Rectal smooth muscle tissue (tissue), 1 donor: ENCODE data around the gene TPRX2.
"Not testable (repeated sequence)": the region's sequence is repeated elsewhere in the genome, so short reads cannot be mapped to it uniquely, and the experiment has no call there.

Experiments used
- H3K27ac ChIP-seq: one replicate; pipeline ENCODE4 v1.7.0; 2013; ENCODE audit warnings: low read depth, low read length, inconsistent platforms
- H3K27me3 ChIP-seq: one replicate; pipeline ENCODE4 v1.7.0; 2013; ENCODE audit warnings: low read length; ENCODE audit not compliant: control insufficient read depth, insufficient read depth
- H3K36me3 ChIP-seq: one replicate; pipeline ENCODE4 v1.7.0; 2013; ENCODE audit warnings: low read length; ENCODE audit not compliant: control insufficient read depth, insufficient read depth
- H3K4me1 ChIP-seq: one replicate; pipeline ENCODE4 v1.7.0; 2013; ENCODE audit warnings: low read length; ENCODE audit not compliant: control insufficient read depth, insufficient read depth
- H3K4me3 ChIP-seq: one replicate; pipeline ENCODE4 v1.7.0; 2013; ENCODE audit warnings: low read length
- H3K9ac ChIP-seq: one replicate; pipeline ENCODE4 v1.7.0; 2013; ENCODE audit warnings: low read length

Gene TPRX2

GRCh38 chr19:47858646-47859285 lies at the start of gene TPRX2:
TSS of gene TPRX2 (plus strand) at chr19:47859235. CDS start at chr19:47859247, 12 bp downstream.
- not testable (repeated sequence) for H3K27ac ChIP-seq, H3K9ac ChIP-seq, H3K27me3 ChIP-seq, H3K4me1 ChIP-seq, H3K36me3 ChIP-seq, H3K4me3 ChIP-seq

- no peak overlapping the region for H3K4me3 ChIP-seq
- no peak overlapping the region for H3K9ac ChIP-seq
- H3K36me3 ChIP-seq: no peaks in the 10 kb centered on the region
- no peaks in the 10 kb centered on the region for H3K27me3 ChIP-seq
- H3K4me1 ChIP-seq: no peaks in the 10 kb centered on the region
- no peak overlapping the region for H3K27ac ChIP-seq
These were observed 45.6 kb upstream of the TPRX2 start for GRCh38 chr19:47813304-47813994.

GRCh38 chr19:47813995-47814328 lies 45.1 kb upstream of the TPRX2 start:
- Histone ChIP-seq H3K4me1 (no peaks in the 10 kb centered on the region), H3K36me3 (no peaks in the 10 kb centered on the region), H3K27me3 (no peaks in the 10 kb centered on the region), H3K27ac (no peak overlapping the region), H3K4me3 (no peak overlapping the region), H3K9ac (no peak overlapping the region)

- not testable (repeated sequence) for H3K9ac ChIP-seq, H3K4me3 ChIP-seq, H3K27me3 ChIP-seq, H3K4me1 ChIP-seq, H3K36me3 ChIP-seq, H3K27ac ChIP-seq
These were observed 42.8 kb upstream of the TPRX2 start for GRCh38 chr19:47816270-47816669.

- not testable (repeated sequence) for H3K4me3 ChIP-seq, H3K4me1 ChIP-seq, H3K27ac ChIP-seq, H3K9ac ChIP-seq, H3K36me3 ChIP-seq, H3K27me3 ChIP-seq
These were observed 40.8 kb upstream of the TPRX2 start for GRCh38 chr19:47818221-47818620.

DNA sequence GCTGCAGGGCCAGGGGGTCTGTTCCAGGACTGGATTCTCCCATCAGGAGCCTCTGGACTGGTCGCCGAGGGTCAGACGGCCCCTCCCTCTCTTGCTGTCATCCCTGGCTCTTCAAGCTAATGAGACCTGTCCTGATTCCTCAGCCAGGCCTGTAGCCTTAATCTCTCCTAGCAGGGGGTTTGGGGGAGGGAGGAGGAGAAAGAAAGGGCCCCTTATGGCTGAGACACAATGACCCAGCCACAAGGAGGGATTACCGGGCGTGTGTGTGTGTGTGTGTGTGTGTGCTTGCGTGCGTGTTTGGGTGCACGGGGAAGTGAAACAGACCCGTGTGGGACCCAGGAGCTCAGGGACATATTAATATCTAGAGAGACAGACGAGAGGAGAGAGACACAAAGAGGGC lies 39.2 kb upstream of the TPRX2 start:
- H3K36me3 ChIP-seq: no peaks in the 10 kb centered on the region
- no peaks in the 10 kb centered on the region for H3K4me1 ChIP-seq
- no peak overlapping the region for H3K27ac ChIP-seq
- H3K9ac ChIP-seq: no peak overlapping the region
- H3K4me3 ChIP-seq: no peak overlapping the region
- peaks cover 2% of the 10 kb centered on the region for H3K27me3 ChIP-seq

DNA sequence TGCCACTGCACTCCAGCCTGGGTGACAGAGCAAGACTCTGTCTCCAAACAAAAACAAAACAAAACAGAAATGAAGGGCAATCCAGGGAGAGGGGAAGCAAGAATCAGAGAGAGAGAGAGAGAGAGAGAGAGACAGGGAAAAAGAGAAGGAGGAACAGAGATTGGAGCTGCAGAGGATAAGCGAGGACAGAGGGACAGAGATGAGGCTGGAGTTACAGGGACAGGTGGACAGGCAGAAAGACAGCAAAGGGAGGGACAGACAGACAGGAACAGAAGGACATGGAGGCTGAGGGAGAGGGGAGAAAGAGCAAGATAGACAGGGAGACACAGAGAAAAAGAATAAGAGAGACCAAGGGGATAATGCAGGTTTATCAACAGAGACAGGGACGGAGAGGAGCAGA lies 38.6 kb upstream of the TPRX2 start:
- no peak overlapping the region for H3K4me3 ChIP-seq
- H3K27ac ChIP-seq: no peak overlapping the region

DNA sequence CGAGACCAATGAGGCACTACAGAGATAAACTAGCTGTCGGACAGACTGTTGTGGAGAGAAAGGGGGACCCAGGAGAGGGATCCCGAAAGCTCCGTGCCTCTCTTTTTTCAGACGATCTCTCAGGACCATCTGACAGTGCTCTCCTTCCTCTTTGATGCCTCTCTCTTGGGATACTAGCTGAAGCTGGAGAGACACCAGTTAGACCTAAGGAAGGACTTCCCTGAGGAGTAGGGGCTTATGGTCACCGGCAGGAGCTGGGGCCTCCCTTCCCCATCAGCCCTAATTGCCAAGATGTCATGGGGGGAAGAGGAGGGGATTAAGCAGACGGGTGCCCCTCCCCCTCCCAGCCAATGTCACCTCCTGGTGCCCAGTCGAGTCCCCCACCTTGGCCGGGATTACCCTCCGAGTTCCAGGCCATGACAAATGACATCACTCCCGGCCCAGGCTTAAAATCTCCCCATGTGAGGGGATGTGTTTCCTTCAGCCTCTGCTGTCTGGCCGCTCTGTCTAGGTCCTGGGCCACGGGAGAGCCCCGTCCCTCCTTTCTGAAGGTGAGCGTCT lies 37.5 kb upstream of the TPRX2 start, which contains the start of gene CRX:
TSS of gene CRX (plus strand) at position 478 of the 561 bp plus-strand sequence. CDS start 12,507 bp downstream, outside the sequence.
- Histone ChIP-seq H3K27me3 (peaks cover 2% of the 10 kb centered on the region), H3K4me1 (no peaks in the 10 kb centered on the region), H3K4me3 (no peak within 1 kb of the TSS), H3K9ac (no peak within 1 kb of the TSS), H3K36me3 (no peaks in the 10 kb centered on the region), H3K27ac (no peak within 1 kb of the TSS)

More for the DNA sequence above, 38.6 kb upstream of the TPRX2 start:
- Histone ChIP-seq H3K27me3 (peaks cover 2% of the 10 kb centered on the region), H3K36me3 (no peaks in the 10 kb centered on the region), H3K9ac (no peak overlapping the region), H3K4me1 (no peaks in the 10 kb centered on the region)

DNA sequence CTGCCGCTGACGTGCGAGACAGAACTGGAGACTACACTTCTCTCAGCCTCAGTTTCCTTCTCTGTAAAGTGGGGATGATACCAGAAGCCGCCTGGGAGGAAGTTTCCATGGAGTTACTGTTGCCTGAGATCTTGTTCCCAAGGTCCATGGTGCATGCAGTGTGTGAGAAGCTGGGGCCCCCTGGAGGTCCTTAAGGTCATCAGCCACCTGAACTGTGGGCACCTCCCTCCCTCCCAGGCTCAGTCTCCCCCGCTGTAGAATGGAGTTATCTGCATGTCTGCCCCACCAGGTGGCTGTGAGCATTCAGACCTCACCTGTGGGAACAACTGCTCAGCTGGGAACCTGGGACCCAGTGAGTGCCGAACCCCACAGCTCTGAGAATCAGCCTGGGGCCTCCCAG lies 34.6 kb upstream of the TPRX2 start:
- no peak overlapping the region for H3K4me3 ChIP-seq
- H3K27ac ChIP-seq: no peak overlapping the region
- peaks cover 2% of the 10 kb centered on the region for H3K27me3 ChIP-seq
- H3K36me3 ChIP-seq: no peaks in the 10 kb centered on the region
- H3K9ac ChIP-seq: no peak overlapping the region
- no peaks in the 10 kb centered on the region for H3K4me1 ChIP-seq

GRCh38 chr19:47826800-47827199 lies 32.2 kb upstream of the TPRX2 start:
- no peaks in the 10 kb centered on the region for H3K36me3 ChIP-seq
- no peak overlapping the region for H3K9ac ChIP-seq
- H3K4me3 ChIP-seq: no peak overlapping the region
- H3K27ac ChIP-seq: no peak overlapping the region
- no peaks in the 10 kb centered on the region for H3K4me1 ChIP-seq
- no peaks in the 10 kb centered on the region for H3K27me3 ChIP-seq

GRCh38 chr19:47832723-47833122 lies 26.3 kb upstream of the TPRX2 start:
- Histone ChIP-seq H3K27ac (no peak overlapping the region), H3K4me1 (no peaks in the 10 kb centered on the region), H3K36me3 (no peaks in the 10 kb centered on the region), H3K9ac (no peak overlapping the region), H3K4me3 (no peak overlapping the region), H3K27me3 (no peaks in the 10 kb centered on the region)

DNA sequence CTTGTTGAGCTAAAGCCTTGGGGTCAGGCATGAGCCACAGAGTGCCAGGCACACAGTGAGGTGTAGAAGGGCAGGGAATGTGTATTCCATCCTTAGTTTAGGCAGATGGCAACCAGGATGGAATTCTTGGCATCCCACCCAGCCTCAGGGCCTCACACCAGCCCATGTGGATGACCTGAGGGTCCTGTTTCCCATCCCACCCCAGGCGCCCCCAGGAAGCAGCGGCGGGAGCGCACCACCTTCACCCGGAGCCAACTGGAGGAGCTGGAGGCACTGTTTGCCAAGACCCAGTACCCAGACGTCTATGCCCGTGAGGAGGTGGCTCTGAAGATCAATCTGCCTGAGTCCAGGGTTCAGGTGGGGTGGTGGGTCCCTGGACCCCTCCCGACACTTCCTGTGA lies 23.0 kb upstream of the TPRX2 start:
- H3K27ac ChIP-seq: no peak overlapping the region
- no peak overlapping the region for H3K4me3 ChIP-seq
- H3K9ac ChIP-seq: no peak overlapping the region

GRCh38 chr19:47839411-47839810 lies 19.6 kb upstream of the TPRX2 start:
- Histone ChIP-seq H3K4me1 (no peaks in the 10 kb centered on the region), H3K4me3 (no peak overlapping the region), H3K27ac (no peak overlapping the region), H3K9ac (no peak overlapping the region), H3K36me3 (no peaks in the 10 kb centered on the region), H3K27me3 (peaks cover 3% of the 10 kb centered on the region)

More for the DNA sequence above, 23.0 kb upstream of the TPRX2 start:
- no peaks in the 10 kb centered on the region for H3K4me1 ChIP-seq
- no peaks in the 10 kb centered on the region for H3K36me3 ChIP-seq
- no peaks in the 10 kb centered on the region for H3K27me3 ChIP-seq
